GM20000 (cell line): ENCODE results near the gene RXRA.

Source experiments
- DNase-seq: peaks from one replicate; pipeline ENCODE4 v3.0.0; 2012; ENCODE audit warnings: low spot score
- CTCF ChIP-seq: IDR thresholded peaks from 2 replicates; pipeline ENCODE4 v1.5.1; 2012; ENCODE audit warnings: mild to moderate bottlenecking, control low read depth; ENCODE audit errors: extremely low read depth, missing control alignments

The RXRA gene

GRCh38 chr9:134403292-134403681, 77.0 kb downstream of the RXRA start:
- no peak for TF ChIP-seq CTCF
- DNase-seq: no peak

DNA sequence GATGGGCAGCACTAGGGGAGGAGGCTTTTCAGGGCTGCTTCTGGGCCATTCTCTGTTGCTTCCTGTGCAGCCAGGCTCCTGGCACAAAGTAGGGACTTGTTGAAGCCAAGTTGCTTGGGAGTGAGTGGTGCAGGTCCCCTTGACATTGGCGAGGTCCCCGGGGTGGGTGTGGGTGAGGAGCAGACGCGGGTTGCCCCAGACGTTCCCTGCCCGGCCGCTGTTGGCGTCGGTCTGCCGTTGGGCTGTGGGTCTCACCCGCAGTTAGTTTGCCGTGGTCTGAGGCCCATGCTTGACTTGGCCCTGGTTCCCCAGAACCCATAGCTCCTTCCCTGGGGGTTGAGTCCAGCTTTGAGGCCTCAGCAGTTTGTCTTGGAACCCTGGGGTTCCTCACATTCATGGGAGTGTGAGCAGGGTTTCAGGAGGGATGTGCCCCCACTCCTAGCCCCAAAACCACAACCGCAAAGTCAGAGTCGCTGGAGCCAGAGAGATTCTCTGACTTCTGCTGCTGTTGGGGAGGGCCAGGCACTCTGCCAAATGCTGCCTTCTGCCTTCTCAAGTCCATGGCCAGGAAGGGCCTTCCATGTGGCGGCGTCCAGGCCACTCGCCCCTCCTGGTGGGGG, 77.5 kb downstream of the RXRA start:
- DNase-seq: peak; percentile 64
- TF ChIP-seq CTCF: no peak

DNA sequence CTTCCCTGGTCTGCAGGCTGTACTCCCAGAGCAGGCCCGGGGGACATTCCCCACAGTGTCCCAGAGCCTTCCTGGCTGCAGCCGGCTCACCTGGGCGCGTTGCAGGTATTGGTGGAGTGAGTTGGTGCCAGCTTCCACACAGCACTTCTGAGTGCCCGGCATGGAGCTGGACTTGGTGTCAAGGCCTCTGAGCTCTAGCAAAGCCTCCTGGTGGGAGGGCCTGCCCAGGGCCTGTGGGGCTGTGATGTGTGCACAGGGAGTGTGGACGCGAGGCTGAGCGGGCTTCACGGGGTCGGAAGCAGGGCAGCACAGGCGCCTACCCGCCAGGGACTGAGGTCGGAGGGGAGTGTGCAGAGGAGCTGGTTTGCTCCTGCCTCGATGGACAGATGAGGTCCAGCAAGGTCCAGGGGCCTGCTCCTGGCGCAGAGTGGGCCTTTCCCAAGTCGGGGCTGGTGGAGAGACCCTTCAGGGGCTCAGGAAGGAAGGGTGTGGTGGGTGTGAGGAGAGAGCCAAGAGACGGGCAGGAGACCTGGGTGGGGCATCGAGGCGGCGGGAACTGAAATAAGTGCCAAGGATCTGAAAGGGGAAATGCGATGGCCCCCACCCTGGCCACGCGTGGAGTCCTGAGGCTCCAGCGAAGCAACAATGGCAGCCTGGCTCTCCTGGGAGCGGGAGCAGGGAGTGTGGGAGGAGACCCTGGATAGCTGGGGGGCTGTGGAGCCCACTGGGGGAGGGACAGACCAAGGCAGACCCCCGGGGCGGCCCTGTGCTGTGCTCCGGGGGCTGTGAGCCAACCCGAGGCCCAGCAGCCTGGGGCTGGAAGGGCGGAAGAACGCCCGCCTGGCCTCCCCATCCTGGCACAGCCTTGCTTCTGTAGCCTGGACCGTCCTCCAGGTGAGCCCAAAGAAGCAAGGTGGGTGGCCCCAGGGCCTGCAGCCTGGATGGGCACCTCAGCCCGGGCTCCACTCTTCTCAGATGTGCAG, 78.4 kb downstream of the RXRA start:
- no peak for DNase-seq
- TF ChIP-seq CTCF: no peak

DNA sequence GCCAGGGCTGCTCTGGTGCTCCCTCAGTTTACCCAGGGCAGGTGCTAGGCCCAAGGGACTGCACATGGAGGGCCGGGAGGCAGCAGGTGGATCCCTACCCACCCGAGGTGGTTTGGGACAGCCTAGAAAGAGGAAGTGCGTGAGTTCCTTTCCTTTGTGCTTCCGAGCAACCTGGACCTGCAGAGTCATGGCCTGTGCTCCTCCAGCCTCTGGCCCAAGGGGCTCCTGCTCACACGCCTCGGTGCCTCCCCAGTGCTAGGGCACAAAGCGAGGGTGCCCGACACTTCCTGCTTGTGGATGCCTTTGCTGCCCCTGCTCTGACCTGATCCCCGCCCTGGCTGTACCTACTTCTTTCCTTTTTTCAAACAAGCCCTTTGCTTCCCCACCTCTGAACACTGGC, 79.3 kb downstream of the RXRA start:
- no peak for TF ChIP-seq CTCF
- no peak for DNase-seq

DNA sequence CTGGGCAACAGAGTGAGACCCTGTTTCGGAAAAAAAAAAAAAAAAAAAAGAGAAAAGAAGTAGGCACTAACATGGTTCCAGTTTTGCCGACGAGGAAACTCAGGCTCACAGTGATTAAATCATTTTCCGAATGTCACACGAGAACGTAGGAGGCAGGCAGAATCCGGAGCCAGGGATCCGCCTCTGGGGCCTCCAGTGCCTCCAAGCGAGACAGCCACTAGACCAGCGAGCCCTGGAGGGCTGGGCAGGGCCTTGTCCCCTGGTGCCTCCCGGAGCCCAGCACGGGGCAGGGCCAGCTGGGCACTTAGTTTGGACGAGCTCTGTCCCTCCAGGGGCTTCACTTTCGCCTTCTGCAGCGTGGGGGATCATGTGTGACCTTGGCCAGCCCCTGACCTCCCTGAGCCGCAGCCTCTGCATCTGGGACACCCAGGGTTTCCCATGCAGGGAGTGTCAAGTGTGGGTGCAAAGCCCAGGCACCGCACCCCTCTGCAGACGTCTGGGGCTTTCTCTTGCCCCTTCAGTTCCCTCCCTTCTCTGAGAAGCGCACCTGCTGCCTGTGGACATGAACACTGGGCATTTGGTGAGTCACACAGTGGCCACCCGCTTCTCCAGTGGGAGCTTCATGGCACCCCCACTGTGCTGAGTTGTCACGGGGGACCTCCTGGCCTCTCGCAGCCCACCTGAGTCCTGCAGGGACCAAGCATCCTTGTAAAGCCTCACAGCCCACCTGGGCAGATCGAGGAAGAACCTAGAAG, 80.3 kb downstream of the RXRA start:
- DNase-seq: no peak
- no peak for TF ChIP-seq CTCF

DNA sequence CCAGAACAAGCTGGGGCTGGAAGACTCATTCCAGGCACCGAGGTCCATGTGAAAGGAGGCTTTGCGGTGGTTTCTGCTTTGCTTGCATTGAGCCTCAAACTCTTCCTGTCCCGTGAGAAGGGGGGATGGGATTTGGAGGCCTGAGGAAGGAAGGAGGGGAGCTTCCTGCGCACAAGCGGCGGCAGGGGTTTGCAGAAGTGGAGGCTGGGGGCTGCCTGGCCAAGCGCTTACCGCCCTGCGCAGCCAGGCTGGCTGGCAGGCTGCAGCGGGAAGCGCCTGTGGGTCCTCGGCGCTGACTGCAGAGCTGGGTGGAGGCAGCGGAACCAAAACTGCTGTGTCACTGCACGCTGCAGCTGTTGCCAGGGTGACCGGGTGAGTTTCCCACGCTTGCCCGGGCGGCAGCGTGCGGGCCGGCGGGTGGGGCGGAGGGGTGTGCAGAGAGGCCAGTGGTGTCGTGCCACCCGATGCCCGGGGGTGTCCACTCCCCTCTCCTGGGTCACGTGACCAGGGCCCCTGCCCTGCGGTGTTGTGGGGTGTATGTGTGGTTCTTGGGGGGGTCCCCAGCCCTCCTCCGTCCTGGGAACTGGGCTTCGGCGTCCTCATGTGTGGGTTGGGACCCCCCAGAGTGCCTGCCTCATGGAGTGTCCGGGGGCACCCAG, 81.0 kb downstream of the RXRA start:
- peak; percentile 98 for DNase-seq
- no peak for TF ChIP-seq CTCF
